Spleen (tissue), 11 donors: Measurements from ENCODE around the gene COA3. TPM values are rescaled to one million over a fixed set of nuclear protein-coding genes. Genes with fewer than 3 reads are reported as not detected.
A peak's percentile ranks its signal among the peaks of the same experiment; 100 is the strongest.

Experiments
- DNase-seq: peaks from one replicate; pipeline ENCODE4 v3.0.0-alpha.2; 2020
- H3K27ac ChIP-seq, 8 donors: fragments of 200-600 bp; sonication (generic) in 7 of 8; 1 replicate in 4 of 8; 2 replicates in 4 of 8; pipeline versions ENCODE4 v1.5.0 to v1.8.0; 2016 to 2021; ENCODE audit warnings: inconsistent platforms in 4 of 8, mild to moderate bottlenecking in 4 of 8, moderate library complexity in 1 of 8
- H3K27me3 ChIP-seq, 7 donors: fragments of 200-600 bp; sonication (generic) in 6 of 7; replicated peaks in 1 of 7; 1 replicate in 4 of 7; 2 replicates in 3 of 7; pipeline versions ENCODE4 v1.5.0 to v1.8.0; 2016 to 2021; ENCODE audit warnings: inconsistent platforms in 3 of 7, mild to moderate bottlenecking in 1 of 7
- H3K36me3 ChIP-seq, 6 donors: fragments of 200-600 bp; sonication (generic) in 5 of 6; 1 replicate in 4 of 6; 2 replicates in 2 of 6; pipeline versions ENCODE4 v1.5.0 to v1.8.0; 2016 to 2021; ENCODE audit warnings: inconsistent platforms in 2 of 6
- H3K4me1 ChIP-seq, 6 donors: fragments of 200-600 bp; sonication (generic) in 5 of 6; 1 replicate in 3 of 6; 2 replicates in 3 of 6; pipeline versions ENCODE4 v1.5.0 to v1.8.0; 2016 to 2021; ENCODE audit warnings: inconsistent platforms in 3 of 6
- H3K4me3 ChIP-seq, 8 donors: fragments of 200-600 bp; sonication (generic) in 7 of 8; 1 replicate in 4 of 8; 2 replicates in 4 of 8; pipeline versions ENCODE4 v1.5.0 to v1.8.0; 2016 to 2021; ENCODE audit warnings: inconsistent platforms in 4 of 8, mild to moderate bottlenecking in 4 of 8, moderate library complexity in 2 of 8
- H3K9me3 ChIP-seq, 8 donors: fragments of 200-600 bp; sonication (generic) in 7 of 8; 1 replicate in 4 of 8; 2 replicates in 4 of 8; pipeline versions ENCODE4 v1.5.0 to v1.8.0; 2016 to 2021; ENCODE audit warnings: inconsistent platforms in 4 of 8
- POLR2A ChIP-seq, 3 donors: fragments of 450-650 bp; IDR thresholded peaks; one replicate each; pipeline ENCODE4 v1.5.1; 2017; ENCODE audit warnings: antibody characterized with exemption in 3 of 3, mild to moderate bottlenecking in 1 of 3
- POLR2AphosphoS5 ChIP-seq, 3 donors: sonication (generic); formaldehyde crosslinking; IDR thresholded peaks; one replicate each; pipeline ENCODE4 v1.5.1; 2017; ENCODE audit warnings: antibody characterized with exemption in 3 of 3
- WGBS, 5 donors: extraction: QIAGEN DNeasy Blood & Tissue Kit in 3 of 5; methylation state at CpG; one replicate each; pipeline versions ENCODE4 v1.1.5 to v1.1.7; 2013 to 2018; 5-methylcytosine and 5-hydroxymethylcytosine counted together
- intact Hi-C: fragments of 100-400 bp; cut with DNase I; formaldehyde crosslinking; loops from one replicate; pipeline ENCODE4 v1.15.0; 2023; ENCODE audit warnings: low total_unique reads
- polyA plus RNA-seq, 3 donors: library from polyadenylated mRNA; stranded (reverse); fragments of 200-250 nt; gene quantifications; one replicate each; pipeline ENCODE4 v1.2.1, GENCODE V29; 2013
- total RNA-seq, 7 donors: library from RNA; depleted of rRNA in 3 of 7; stranded (reverse); fragments of >200 nt in 3 of 7; fragmentation: NEBNext Ultra II Directional in 4 of 7; extraction: Animal tissue kit (Norgen Biotek cat#: 25700) in 4 of 7; gene quantifications; one replicate each; pipeline versions ENCODE4 v1.1.0 to v1.2.1, GENCODE V29; 2016 to 2021
- TF ChIP-seq, protein P1 (sequence below), 11 experiments: fragments of 200-600 bp in 7 of 11; fragments of 450-650 bp in 4 of 11; sonication (generic) in 4 of 11; IDR thresholded peaks in 8 of 11; conservative IDR thresholded peaks in 3 of 11; 1 replicate in 7 of 11; 2 replicates in 4 of 11; pipeline versions ENCODE4 v1.4.0 to v1.8.0; 2016 to 2021; ENCODE audit warnings: antibody characterized with exemption in 11 of 11, inconsistent platforms in 4 of 11, mild to moderate bottlenecking in 1 of 11
- donor health status: healthy with polysubstance abuse.
- donor health status: DM: no; HTN: no; CAD: no; lungs with moderate emphysema.
- donor health status: DM: no; HTN: no; CAD: no.
- donor health status: Bipolar disorder and iron deficiency.
- donor health status: healthy.
- donor health status: DM: no; HTN: no; CAD: no.
- donor health status: DM: yes; HTN: yes; CAD: no.

COA3 gene
- total and polyA plus RNA-seq, 10 donors = 30.0 to 126 (median 43.3) TPM

DNA sequence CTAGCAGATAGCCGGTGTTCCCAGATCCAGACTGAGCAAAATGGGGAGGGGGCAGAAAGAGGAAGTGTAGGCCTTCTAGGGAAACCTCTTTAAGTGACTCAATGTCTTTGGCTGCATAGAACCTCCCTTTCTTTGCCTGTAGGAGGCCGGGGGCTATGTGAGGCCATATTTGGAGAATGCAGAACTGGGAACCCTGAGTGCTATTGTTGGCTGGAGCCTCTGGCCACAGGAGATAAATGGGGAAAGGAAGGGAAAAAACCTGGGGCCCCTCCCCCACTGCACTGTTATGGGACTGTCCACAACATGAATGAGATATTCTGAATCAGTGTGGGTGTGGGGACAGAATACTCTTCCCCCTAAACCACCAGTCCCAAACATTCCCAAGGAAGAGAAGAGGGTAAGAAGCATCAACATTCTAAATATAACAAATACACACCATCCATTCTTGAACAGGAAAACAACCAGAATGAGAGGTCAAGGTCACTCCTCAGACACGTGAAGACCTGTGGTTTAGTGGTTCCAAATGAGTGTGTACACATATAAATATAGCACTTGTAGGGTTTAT lies 22.9 kb downstream of the COA3 start:
- H3K9me3 ChIP-seq = no peaks in the 10 kb centered on the region
- H3K4me1 ChIP-seq = peaks cover 8 to 47% (median 32%) of the 10 kb centered on the region in 6 donors
- no peak overlapping the region for H3K27ac ChIP-seq
- no peak overlapping the region for H3K4me3 ChIP-seq
- peaks cover 0 to 10% (median 6%) of the 10 kb centered on the region in 7 donors for H3K27me3 ChIP-seq
- H3K36me3 ChIP-seq = peaks cover 3 to 60% (median 47%) of the 10 kb centered on the region in 6 donors
- 39 to 71% (median 57%) methylated on average over 3 of the region's 3 CpGs for WGBS, 5 donors
- TF ChIP-seq POLR2AphosphoS5 (IDR thresholded peaks at IDR 0.05) = no peak
- TF ChIP-seq, protein P1, sequence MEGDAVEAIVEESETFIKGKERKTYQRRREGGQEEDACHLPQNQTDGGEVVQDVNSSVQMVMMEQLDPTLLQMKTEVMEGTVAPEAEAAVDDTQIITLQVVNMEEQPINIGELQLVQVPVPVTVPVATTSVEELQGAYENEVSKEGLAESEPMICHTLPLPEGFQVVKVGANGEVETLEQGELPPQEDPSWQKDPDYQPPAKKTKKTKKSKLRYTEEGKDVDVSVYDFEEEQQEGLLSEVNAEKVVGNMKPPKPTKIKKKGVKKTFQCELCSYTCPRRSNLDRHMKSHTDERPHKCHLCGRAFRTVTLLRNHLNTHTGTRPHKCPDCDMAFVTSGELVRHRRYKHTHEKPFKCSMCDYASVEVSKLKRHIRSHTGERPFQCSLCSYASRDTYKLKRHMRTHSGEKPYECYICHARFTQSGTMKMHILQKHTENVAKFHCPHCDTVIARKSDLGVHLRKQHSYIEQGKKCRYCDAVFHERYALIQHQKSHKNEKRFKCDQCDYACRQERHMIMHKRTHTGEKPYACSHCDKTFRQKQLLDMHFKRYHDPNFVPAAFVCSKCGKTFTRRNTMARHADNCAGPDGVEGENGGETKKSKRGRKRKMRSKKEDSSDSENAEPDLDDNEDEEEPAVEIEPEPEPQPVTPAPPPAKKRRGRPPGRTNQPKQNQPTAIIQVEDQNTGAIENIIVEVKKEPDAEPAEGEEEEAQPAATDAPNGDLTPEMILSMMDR (IDR thresholded peaks at IDR 0.05 in 8 of 11, conservative IDR thresholded peaks at IDR 0.05 in 3 of 11) = no peak
- intact Hi-C loops = no loop called here
- peak; percentile 8 for DNase-seq

DNA sequence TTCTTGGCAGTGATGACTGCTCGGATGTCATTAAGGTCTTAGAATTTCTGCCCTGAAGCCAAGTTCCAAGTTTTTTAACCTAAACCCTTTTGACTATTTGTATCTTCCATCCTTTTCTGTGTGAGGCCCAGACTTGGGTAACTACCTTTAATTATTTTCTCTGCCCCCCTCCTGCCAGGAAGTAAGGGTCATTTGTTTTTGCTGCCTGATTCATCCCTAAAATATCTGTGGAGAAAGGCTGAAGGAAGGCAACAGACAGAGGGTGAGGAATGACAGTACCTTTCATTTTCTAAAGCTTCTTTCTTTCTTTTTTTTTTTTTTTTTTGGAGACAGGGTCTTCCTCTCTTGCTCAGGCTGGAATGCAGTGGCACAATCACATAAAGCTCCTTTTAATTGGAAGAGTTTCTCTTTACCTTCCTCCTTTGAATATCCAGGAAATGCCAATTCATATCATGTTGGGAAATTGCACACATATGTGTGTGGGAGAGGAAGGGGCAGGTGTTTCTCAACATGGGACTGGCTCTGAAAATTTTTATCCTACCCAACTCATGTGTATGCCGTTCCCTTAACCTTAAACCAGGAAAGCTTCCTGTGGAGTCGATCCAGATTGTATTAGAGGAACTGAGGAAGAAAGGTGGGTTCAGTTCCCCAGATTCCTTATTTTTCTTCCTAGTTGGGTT lies 24.3 kb downstream of the COA3 start:
- Histone ChIP-seq H3K27ac (peak overlapping the region in 5 of 8 donors; percentile 80 to 94 (median 89)), H3K4me3 (peak overlapping the region in 7 of 8 donors; percentile 46 to 96 (median 73)), H3K36me3 (peaks cover 3 to 48% (median 41%) of the 10 kb centered on the region in 6 donors), H3K4me1 (peaks cover 7 to 33% (median 22%) of the 10 kb centered on the region in 6 donors), H3K9me3 (no peaks in the 10 kb centered on the region), H3K27me3 (no peaks in the 10 kb centered on the region)
- intact Hi-C loops = no loop called here
- no peak for DNase-seq
- WGBS, 5 donors = 60 to 77% (median 67%) methylated on average over 3 of the region's 3 CpGs
- TF ChIP-seq, protein P1 (IDR thresholded peaks at IDR 0.05 in 8 of 11, conservative IDR thresholded peaks at IDR 0.05 in 3 of 11) = no peak
- TF ChIP-seq POLR2A (IDR thresholded peaks at IDR 0.05) = no peak
- no peak for TF ChIP-seq POLR2AphosphoS5 (IDR thresholded peaks at IDR 0.05)

DNA sequence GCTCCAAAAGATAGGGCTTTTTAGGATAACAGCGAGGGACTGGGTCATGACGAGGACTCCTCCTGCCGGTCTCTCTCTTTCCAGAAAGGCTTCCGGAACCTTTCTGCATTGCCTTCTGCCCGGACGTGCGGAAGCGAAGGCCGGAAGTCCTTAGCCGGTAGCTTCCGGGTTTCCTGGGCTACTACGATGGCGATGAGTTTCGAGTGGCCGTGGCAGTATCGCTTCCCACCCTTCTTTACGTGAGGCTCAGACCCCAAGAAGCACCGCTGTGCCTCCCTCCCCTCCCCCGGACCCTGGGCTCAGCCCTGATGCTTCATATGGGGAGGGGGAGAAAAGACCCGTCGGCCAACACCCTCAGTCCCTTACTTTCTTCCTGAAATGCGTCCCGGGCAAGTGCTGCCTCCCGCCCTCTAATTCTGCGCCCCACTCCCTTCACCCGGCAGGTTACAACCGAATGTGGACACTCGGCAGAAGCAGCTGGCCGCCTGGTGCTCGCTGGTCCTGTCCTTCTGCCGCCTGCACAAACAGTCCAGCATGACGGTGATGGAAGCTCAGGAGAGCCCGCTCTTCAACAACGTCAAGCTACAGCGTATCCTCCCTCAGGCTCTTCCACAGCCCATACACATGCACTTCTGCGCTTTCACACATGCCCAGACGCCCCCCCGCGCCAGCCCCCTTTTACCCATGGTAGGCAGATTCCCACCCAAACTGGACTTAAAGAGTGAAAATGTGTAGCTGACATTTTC lies 25.0 kb downstream of the COA3 start, which contains the start of gene VPS25:
Gene VPS25, plus strand, starts transcription at position 160 of the 746 bp plus-strand sequence. Its CDS starts 27 bp downstream, at position 187.
- Histone ChIP-seq H3K4me1 (peaks cover 7 to 33% (median 22%) of the 10 kb centered on the region in 6 donors), H3K27me3 (no peaks in the 10 kb centered on the region), H3K27ac (peak within 1 kb of the TSS; percentile 76 to 94 (median 84)), H3K36me3 (peaks cover 3 to 41% (median 34%) of the 10 kb centered on the region in 6 donors), H3K9me3 (no peaks in the 10 kb centered on the region), H3K4me3 (peak within 1 kb of the TSS; percentile 46 to 96 (median 73))
- intact Hi-C loops = no loop called here
- peak; percentile 85 to 96 (median 88) for TF ChIP-seq POLR2AphosphoS5 (IDR thresholded peaks at IDR 0.05)
- peak in 1 of 3 donors; percentile 53 for TF ChIP-seq POLR2A (IDR thresholded peaks at IDR 0.05)
- TF ChIP-seq, protein P1 (IDR thresholded peaks at IDR 0.05 in 8 of 11, conservative IDR thresholded peaks at IDR 0.05 in 3 of 11) = peak in 1 of 11 experiments; percentile 12
- 2 to 7% (median 3%) methylated on average over 26 to 39 of the region's 39 CpGs for WGBS, 5 donors
- peak; percentile 93 for DNase-seq
